Measurements from ENCODE around the gene SYTL3. TPM values are rescaled to one million over a fixed set of nuclear protein-coding genes. Genes with fewer than 3 reads are reported as not detected.
"Not testable (repeated sequence)": the region's sequence is repeated elsewhere in the genome, so short reads cannot be mapped to it uniquely, and the experiment has no call there.

SYTL3 gene
- 4.7 TPM for polyA plus RNA-seq (2012; ENCODE audit: missing spikeins)

DNA sequence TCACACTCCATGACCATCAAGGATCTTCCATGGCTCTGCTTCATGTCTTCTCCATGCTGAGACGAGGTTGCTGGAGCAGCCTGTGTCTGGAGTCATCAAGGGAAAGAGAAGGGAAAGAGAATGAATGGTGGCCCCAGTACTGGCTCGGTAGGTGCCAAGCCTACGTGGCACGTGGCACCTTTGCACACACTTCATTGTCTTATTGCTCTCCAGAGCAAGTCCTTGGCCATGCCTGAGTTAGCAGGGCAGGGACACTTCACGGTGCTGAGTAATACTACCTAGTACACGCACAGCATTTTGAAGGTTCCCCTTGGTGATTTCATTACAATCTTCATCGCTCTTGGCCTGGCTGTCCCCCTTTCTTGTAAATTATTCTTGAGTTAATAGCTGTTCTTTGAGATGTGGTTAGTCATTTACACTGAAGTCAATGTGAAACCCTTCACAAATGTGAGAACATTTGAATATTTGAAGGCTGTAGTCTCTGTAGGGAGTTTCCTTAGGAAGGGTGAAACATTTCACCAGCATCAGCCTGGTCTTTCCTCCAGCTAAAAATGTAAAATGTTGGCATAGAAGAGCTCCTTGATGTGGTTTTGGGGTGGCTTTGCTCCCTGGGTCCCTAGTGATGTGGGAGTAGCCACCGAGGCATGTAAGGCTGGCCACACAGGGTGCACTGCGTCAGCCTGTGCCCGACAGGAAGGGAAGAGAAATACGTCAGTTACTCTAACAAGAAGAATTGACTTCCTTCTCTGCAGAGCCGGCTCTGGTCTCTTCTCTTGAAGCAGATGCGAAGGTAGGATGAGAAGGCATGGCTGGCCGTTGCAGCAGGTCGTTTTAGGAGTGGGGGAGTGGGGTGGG, at the start of gene SYTL3:
TSS of gene SYTL3 (plus strand) at position 766 of the 855 bp plus-strand sequence. CDS start 13,215 bp downstream, outside the sequence.
- DNase-seq (ENCODE audit: insufficient read length), result no peak

DNA sequence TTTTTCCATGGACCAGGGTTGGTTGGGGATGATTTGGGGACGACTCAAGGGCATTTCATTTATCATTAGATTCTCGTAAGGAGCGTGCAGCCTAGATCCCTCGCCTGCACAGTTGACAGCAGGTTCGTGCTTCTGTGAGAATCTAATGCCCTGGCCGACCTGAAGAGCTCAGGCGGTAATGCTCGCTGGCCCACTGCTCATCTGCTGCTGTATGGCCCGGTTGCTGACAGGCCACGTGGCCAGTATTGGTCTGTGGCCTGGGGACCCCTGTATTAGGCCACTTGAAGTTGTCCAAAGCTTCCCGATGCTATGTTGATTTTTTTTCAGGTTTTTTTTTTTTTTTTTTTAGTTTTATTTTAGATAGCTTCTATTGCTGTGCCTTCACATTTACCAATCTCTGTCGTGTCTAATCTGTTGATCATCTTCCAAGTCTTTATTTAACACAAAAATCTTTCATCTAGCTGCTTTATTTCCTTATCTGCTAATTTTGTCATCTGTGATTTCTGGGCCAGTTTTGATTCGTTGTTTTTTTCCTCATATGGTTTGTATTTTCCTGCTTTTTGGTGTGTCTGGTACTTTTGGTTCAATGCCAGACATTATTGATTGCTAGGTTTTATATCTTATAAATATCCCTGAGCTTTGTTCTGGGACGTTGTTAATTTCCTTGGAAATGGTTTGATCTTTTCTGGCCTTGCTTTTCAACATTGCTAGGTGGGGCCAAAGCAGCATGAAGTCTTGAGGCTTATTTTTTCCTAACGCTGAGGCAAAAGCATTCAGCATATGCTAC, 46.4 kb upstream of the SYTL3 start:
- DNase-seq (ENCODE audit: insufficient read length) (no peak), FAIRE-seq (no peak)
- no peak for TF ChIP-seq POLR2A (IDR thresholded peaks at IDR 0.05; ENCODE audit: low read depth, low read length)
- TF ChIP-seq TAF1 (IDR thresholded peaks at IDR 0.05; ENCODE audit: borderline replicate concordance, low read depth, low read length), result no peak
- TF ChIP-seq POLR2AphosphoS5 (IDR thresholded peaks at IDR 0.05; ENCODE audit: low read depth, low read length), result no peak

More for the DNA sequence above, at the start of gene SYTL3:
- FAIRE-seq, result peak; percentile 90
- TF ChIP-seq TAF1 (IDR thresholded peaks at IDR 0.05; ENCODE audit: borderline replicate concordance, low read depth, low read length) (0 out of 2 replicates have a peak, but pooled peaks have one; percentile 30), POLR2AphosphoS5 (IDR thresholded peaks at IDR 0.05; ENCODE audit: low read depth, low read length) (peak; percentile 57; the same call in 1 of the 2 replicates), POLR2A (IDR thresholded peaks at IDR 0.05; ENCODE audit: low read depth, low read length) (peak; percentile 60; the same call in 1 of the 2 replicates)

GRCh38 chr6:158604048-158604406, 45.8 kb upstream of the SYTL3 start:
- no peak for TF ChIP-seq TAF1 (IDR thresholded peaks at IDR 0.05; ENCODE audit: borderline replicate concordance, low read depth, low read length)
- TF ChIP-seq POLR2AphosphoS5 (IDR thresholded peaks at IDR 0.05; ENCODE audit: low read depth, low read length), result no peak
- TF ChIP-seq POLR2A (IDR thresholded peaks at IDR 0.05; ENCODE audit: low read depth, low read length), result no peak
- FAIRE-seq, result no peak
- no peak for DNase-seq (ENCODE audit: insufficient read length)

- DNase-seq (ENCODE audit: insufficient read length) (peak; percentile 44), FAIRE-seq (peak; percentile 95)
- TF ChIP-seq TAF1 (IDR thresholded peaks at IDR 0.05; ENCODE audit: borderline replicate concordance, low read depth, low read length) (no peak), POLR2AphosphoS5 (IDR thresholded peaks at IDR 0.05; ENCODE audit: low read depth, low read length) (no peak), POLR2A (IDR thresholded peaks at IDR 0.05; ENCODE audit: low read depth, low read length) (no peak)
Observed at GRCh38 chr6:158605266-158605878, 44.5 kb upstream of the SYTL3 start.

- FAIRE-seq; DNase-seq (ENCODE audit: insufficient read length): not testable (repeated sequence)
Observed at GRCh38 chr6:158606011-158606410, 43.8 kb upstream of the SYTL3 start.

DNA sequence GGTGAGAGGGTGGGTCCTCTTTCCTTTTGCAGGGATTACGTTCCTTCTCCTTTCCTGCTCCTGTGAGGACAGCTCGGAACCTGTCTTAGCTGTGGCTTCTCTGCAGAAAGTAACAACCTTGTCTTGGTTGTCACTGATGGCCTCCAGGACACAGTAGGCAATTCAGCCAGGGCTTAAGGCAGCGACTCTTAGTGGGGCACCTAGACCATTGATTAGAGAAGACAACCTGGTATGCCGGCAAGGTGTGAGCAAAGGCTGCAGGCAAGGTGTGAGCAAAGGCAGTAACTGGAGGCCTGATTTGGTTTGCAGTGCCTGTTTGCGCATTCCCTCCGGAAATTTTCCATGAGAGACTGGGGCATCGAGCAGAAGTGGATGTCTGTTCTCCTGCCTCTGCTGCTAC, 42.9 kb upstream of the SYTL3 start:
- DNase-seq (ENCODE audit: insufficient read length) (no peak), FAIRE-seq (no peak)
- TF ChIP-seq TAF1 (IDR thresholded peaks at IDR 0.05; ENCODE audit: borderline replicate concordance, low read depth, low read length) (no peak), POLR2A (IDR thresholded peaks at IDR 0.05; ENCODE audit: low read depth, low read length) (no peak), POLR2AphosphoS5 (IDR thresholded peaks at IDR 0.05; ENCODE audit: low read depth, low read length) (no peak)

- no peak for TF ChIP-seq TAF1 (IDR thresholded peaks at IDR 0.05; ENCODE audit: borderline replicate concordance, low read depth, low read length)
- no peak for FAIRE-seq
- DNase-seq (ENCODE audit: insufficient read length), result no peak
Observed at GRCh38 chr6:158607411-158608170, 42.3 kb upstream of the SYTL3 start.

DNA sequence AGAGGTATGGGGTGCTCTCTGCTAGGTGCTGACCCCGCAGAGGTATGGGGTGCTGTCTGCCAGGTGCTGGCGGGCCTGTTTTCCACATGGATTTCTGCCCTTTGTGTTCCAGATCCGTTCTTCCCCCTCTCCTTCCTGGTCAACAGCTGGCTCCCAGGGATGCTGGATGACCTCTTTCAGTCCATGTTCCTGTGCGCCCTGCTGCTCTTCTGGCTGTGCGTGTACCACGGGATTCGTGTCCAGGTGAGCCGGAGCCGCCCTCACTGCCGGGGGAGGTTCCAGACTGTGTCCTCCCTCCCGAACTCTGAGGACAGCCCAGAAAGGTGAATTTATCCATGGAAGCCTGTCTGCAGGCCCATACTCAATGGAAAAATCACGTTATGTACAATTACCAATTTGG, 41.6 kb upstream of the SYTL3 start:
- DNase-seq (ENCODE audit: insufficient read length) (no peak), FAIRE-seq (no peak)
- no peak for TF ChIP-seq POLR2A (IDR thresholded peaks at IDR 0.05; ENCODE audit: low read depth, low read length)
- no peak for TF ChIP-seq TAF1 (IDR thresholded peaks at IDR 0.05; ENCODE audit: borderline replicate concordance, low read depth, low read length)
- no peak for TF ChIP-seq POLR2AphosphoS5 (IDR thresholded peaks at IDR 0.05; ENCODE audit: low read depth, low read length)

DNA sequence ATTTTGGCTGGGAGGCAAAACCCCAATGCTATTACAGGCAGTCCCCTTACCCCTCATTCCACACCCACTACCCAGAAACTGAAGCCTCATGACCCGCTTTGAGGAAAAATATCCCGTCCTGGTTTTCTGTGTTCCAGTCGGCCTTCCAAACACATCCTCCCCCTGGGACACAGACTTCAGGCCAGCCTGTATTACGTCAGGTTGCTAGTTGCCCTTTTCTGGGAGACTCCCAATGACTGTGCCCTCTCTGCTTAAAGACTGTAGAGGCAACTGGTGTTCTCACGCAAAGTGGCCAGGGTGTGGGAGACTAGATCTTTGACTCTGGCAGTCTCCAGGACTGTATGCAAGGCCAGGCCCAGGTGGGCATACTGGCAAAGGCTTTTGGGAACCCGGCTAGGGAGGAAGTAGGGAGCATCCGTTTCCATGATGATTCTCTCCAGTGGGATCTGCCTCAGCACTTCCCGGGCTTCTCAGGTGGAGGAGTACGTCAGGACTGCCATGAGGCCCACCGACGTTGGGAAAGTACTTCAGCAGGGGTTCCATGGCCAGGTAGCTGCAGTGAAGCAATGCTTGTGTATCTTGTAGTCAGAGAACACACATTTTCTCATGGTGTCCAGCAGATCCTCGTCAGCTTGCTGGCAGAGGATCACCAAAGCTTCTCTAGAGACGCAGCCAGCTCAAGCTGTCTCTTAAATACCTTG, 40.2 kb upstream of the SYTL3 start:
- FAIRE-seq, result no peak
- DNase-seq (ENCODE audit: insufficient read length), result no peak
- TF ChIP-seq TAF1 (IDR thresholded peaks at IDR 0.05; ENCODE audit: borderline replicate concordance, low read depth, low read length) (no peak), POLR2AphosphoS5 (IDR thresholded peaks at IDR 0.05; ENCODE audit: low read depth, low read length) (no peak), POLR2A (IDR thresholded peaks at IDR 0.05; ENCODE audit: low read depth, low read length) (no peak)

GRCh38 chr6:158610319-158610968, 39.4 kb upstream of the SYTL3 start:
- DNase-seq (ENCODE audit: insufficient read length) (no peak), FAIRE-seq (no peak)
- no peak for TF ChIP-seq POLR2AphosphoS5 (IDR thresholded peaks at IDR 0.05; ENCODE audit: low read depth, low read length)
- TF ChIP-seq TAF1 (IDR thresholded peaks at IDR 0.05; ENCODE audit: borderline replicate concordance, low read depth, low read length), result no peak
- TF ChIP-seq POLR2A (IDR thresholded peaks at IDR 0.05; ENCODE audit: low read depth, low read length), result no peak

All from GM12892 (cell line).